NCI-H524 (cell line): ENCODE data around the gene THRAP3.

Experiments used
- DNase-seq, 2 experiments: peaks; one replicate each; lab custom pipeline; 2025; lab: John Stamatoyannopoulos, UW

THRAP3 gene

GRCh38 chr1:36327421-36328087 is 103.3 kb downstream of the THRAP3 start:
- no peak for DNase-seq

- no peak for DNase-seq
Observed at GRCh38 chr1:36328088-36328480, 103.8 kb downstream of the THRAP3 start.

GRCh38 chr1:36328713-36329112 is 104.5 kb downstream of the THRAP3 start:
- DNase-seq: no peak

DNA sequence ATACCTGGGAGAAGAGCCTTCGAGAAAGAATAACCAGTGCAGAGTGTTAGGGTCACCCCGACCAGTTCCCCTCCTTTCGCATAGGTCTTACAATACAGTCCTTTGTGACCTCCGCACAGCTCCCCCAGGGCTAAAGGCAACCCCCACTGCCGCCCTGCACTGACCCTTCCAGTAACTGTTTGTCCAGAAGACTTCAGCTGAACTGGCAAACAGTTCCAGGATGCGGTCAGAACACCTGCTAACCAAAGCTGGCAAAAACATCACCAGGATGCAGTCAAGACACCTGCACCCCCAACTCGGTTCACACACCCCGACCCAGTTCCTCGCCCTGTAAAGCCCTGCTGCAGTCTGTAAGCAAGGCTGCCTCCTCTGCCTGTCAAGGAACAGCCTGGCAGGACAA is 105.6 kb downstream of the THRAP3 start:
- DNase-seq: no peak

DNA sequence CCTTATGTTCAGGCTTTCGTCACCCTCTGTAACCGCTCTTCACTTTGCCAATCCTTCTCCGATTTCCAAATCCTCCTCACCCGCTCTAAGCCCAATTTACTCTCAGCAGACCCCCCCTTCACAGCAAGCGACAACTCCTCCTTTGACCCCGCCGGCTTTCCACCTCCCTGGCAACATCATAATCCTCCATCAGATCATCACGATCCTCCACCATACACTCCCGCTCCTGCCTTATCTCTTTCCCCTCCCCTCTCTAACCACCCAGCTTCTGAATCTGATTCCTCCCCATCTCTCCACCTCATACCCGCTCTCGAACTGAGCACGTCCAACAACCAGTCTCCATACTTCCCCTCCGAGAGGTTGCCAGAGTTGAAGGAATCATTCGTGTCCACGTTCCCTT is 106.7 kb downstream of the THRAP3 start:
- no peak for DNase-seq

- no peak for DNase-seq
Observed at GRCh38 chr1:36337830-36338229, 113.6 kb downstream of the THRAP3 start.

DNA sequence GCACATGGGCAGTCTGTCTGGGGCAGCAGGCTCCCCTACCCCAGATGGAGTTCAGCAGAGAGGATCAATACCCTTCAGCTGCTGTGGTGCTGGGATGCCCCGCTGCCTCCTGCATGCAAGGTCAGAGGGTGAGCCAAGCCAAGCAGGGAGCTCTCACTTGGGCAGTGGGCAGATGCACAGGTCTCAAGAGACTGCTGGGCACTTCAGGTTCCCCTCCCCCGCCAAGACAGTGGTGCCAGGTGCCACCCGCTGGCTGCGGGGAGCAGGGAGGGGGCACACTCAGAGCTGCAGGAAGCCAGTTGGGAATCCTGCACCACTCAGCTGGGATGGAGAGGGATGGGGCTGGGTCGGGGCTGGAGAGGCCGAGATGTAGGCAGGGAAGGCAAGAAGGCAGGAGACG is 115.0 kb downstream of the THRAP3 start:
- peak; percentile 18 to 56 for DNase-seq

GRCh38 chr1:36339615-36340014 is 115.4 kb downstream of the THRAP3 start:
- no peak for DNase-seq

DNA sequence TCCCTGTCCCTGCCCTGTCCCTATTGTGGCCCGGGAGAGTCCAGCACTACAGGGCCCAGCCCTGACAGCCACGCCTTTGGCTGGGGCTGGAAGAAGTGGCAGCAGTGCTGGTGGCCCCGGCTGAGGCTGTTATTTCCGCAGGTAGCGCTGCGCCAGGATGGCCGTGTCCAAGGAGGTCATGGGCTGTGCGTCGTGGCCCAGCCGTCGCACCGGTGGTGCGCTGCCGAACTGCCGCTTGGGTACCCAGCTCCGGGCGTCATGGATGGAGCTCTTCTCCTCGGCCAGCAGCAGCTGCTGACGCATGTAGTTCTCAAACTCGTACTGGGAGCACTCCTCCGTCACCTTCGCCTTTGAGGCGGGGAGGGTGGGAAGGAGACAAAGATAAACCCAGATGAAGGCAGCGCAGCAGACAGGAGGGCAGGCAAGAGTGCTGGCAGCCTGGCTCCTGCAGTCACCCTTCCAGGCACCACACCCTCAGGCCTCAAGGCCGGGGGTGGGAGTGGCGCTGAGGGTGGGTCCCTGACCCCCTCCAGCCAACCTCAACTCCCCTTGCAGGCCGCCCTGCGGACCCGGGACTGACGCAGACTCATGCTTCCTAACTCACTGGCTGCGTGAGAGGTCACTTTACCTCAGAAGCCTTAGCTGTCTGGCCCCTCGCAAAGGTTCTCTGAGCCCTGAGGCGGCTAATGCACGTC is 117.5 kb downstream of the THRAP3 start:
- no peak for DNase-seq

GRCh38 chr1:36342426-36343185 is 118.4 kb downstream of the THRAP3 start:
- DNase-seq: peak in 1 of 2 experiments; percentile 37

DNA sequence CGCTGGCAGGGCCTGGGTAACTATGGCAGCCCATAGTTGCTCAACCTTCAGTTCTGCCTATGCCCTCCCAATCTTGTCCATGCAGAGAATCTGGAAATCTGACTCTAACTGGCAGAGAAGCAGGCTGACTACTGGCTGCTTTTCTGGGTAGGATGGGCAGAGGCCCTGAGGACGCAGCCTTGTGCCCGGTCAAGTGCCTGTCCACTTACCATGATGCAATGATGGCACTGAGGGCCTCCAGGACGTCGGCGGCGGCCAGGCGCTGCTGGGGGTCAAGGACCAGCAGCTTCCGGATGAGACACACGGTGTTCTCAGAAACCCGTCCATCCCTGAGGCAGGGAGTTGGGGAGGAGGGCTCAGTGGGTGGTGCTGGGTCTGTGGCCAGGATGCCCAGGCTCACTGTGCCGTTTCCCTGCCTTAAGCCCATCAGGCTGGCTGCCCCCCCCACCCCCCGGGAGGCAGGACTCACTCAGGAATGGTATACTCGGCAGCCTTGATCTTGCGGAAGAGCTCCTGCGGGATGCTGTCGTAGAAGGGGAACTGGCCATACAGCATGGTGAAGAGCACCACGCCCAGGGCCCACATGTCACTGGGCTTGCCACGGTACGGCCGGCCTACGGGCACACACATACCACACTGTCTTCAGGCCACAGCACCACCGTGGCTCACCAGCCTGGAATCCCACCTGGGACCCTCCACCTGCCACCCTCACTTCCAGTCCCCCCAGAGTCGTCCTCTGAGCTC is 119.6 kb downstream of the THRAP3 start:
- no peak for DNase-seq

DNA sequence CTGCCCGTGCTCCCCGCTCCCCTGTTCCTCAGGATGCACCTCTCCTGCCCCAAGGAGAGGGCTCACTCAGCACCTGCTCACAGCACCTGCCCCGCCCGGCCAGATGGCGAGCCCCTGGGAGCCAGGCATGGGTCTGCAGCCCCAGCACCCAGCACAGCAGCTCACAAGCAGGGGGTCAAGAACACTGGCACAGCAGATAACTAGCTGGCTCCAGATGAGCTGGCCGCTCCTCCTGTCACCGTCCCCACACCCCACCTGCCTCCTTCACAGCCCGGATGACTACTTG is 120.1 kb downstream of the THRAP3 start:
- no peak for DNase-seq

DNA sequence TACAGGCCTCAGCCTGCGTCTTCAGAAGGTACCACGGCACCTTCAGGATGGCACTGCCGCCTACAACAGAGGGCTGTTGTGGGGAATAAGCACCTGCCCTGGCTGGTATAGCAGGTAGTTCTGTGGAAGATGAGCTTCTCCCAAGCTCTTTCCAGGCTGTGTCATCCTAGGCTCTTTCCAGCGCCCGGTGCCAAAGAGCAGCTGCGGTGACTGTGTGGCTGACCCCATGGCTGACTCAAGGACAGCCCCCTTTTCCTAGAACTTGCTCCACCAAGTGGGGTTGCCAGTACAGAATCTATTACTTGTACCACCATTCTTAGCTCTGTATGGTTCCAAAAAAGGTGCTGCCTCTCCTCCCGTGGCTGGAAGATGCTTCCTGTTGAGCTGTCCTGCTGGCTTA is 121.1 kb downstream of the THRAP3 start:
- no peak for DNase-seq

DNA sequence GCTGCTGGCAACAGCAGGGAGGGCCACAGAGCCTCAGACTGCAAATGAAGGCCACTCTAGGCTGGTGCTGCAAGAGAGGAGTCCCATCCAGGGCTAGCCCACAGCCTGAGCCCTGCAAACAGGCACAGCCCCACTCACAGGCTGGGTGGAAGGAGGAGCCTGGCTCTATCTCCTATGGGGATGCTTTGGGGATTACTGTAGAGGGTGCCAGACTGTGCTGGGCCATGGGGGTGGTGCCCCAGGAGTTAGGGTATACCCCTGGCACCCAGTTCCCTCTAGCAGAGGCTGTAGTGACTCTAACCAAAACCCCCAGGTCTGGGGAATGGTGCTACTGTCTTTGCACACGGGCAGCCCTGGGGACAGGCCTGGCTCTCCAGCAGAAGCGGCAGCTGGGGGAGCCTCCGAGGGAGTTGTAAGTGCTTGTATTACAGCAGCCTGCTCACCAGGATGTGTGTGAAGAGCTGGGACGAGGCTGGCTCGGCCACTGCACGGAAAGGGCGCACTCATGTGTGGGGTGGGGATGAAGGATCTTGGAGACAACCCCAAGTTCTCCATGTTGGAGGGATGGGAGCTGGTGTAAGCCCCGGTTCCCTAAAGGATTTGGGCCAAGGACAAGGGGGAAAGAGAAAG is 122.6 kb downstream of the THRAP3 start:
- DNase-seq: no peak

- DNase-seq: no peak
Observed at GRCh38 chr1:36349241-36349671, 125.0 kb downstream of the THRAP3 start.

DNA sequence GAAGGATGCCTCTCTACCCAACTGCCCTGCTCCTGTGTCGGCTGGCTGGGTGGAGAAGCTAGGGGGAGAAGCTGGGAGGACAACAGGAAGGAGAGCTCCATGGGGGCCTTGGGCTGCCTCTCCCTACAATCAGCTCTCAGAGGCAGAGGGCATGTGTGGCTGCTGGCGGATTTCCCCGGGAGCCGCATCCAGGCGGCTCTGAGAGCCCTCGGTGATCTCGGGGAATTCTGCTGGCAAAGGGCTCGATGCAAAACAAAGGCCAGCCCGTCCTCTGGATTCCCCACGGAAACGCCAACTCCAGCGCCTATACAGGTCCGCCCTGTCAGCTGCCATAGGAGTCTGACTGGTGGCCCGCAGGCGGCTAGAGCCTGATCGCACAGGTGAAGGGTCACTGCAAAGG is 125.6 kb downstream of the THRAP3 start:
- no peak for DNase-seq

- DNase-seq: no peak
Observed at GRCh38 chr1:36350659-36351226, 126.5 kb downstream of the THRAP3 start.

GRCh38 chr1:36351227-36351977 is 127.2 kb downstream of the THRAP3 start:
- DNase-seq: peak in 1 of 2 experiments; percentile 49

DNA sequence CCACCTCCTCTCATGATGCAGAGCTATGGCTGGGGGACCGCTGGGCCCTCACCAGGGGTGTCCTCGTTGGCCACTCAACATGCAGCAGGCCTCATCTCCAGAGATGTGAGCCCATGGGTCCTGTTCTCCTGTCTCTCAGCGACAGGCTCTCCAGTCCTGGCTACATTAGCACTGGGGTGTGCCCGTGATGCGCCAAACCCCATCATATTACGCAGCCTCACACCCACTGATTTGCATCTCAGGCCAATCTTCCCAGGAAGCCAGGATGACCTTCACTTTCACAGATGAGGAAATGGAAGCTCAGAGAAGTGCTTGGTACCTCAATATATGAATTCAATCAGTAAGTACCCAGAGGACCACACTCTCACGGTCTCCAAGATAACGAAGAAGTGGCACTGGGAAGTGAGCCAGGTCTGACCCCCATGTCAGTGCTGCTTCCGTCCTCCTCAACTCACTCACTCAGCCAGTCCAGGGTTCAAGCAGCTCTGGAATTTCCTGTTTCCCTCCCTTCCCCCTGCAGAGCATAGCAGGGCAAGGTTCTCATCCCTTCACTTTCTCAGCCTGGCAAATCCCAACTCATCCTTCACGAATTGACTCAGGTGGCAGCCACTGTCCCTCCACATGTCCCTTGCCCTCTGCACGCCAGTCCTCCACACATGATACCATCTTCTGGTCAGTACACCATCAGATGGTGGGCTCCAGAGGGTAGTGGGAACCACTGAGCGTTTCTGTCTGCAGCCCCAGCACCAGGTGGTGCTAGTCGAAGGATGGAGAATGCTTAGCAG is 128.1 kb downstream of the THRAP3 start:
- DNase-seq: no peak
